NCI-H1417 (cell line): ENCODE measurements around the gene ZNF891.

Source experiments
- DNase-seq, 3 experiments: peaks; one replicate each; lab custom pipeline; 2025; lab: John Stamatoyannopoulos, UW

Gene ZNF891

DNA sequence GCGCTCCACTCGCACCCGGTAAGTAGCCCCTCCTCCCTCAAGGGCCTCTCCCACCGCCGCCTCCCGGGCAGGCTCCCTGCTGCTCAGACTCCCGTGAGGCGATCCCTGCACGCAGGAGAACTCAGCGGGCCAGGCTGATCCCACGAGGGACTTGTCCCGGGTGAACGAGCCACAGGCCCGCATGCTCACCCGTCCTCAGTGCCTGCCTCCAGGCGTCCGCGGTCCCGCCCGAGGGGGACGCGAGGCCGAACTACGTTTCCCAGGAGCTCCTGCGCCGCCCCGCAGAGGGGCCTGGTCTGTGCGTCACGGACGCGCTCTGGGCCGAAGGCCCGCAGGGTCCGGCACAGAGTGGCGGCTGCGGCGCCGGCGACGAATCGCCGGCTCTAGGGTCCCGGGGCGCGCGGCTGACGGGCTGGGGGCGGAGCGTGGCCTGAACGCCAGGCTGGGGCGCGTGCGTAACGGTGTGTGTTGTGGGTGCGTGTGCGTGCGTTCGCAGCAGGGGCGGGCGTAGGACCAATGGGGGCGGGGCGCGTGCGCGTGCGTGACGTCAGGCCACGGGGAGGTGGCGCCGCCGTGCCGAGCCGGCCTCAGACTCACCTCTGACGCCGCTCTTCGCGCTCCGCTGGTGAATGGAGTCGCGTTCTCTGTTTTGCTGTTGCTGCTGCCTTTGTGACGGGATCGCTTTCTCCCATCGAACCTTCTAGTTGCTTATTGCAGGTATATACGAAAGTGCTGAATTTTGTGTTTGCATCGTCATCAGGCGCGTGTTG is at the start of gene ZNF891, which contains the start of gene ZNF10:
Gene ZNF891 (minus strand): TSS at position 237 of the 770 bp plus-strand sequence. CDS start 8,356 bp downstream, outside the sequence.
Gene ZNF10 (plus strand): TSS at position 590 of the 770 bp plus-strand sequence. CDS start 13,866 bp downstream, outside the sequence.
- DNase-seq = peak; percentile 97 to 98 (median 97)

DNA sequence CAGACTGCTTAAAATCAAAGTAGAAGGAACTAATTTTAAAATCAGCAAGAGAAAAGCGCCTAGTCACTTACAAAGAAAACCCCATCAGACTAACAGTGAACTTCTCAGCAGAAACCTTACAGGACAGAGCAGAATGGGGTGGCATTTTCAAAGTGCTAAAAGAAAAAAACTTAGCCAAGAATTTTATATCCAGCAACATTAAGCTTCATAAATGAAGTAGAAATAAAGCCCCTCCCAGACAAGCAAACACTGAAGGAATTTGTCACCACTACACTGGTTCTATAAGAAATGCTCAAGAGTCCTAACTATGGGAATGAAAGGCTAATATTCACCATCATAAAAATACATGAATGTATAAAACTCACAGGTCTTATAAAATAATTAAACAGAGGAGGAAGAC is 44.8 kb upstream of the ZNF891 start:
- no peak for DNase-seq

DNA sequence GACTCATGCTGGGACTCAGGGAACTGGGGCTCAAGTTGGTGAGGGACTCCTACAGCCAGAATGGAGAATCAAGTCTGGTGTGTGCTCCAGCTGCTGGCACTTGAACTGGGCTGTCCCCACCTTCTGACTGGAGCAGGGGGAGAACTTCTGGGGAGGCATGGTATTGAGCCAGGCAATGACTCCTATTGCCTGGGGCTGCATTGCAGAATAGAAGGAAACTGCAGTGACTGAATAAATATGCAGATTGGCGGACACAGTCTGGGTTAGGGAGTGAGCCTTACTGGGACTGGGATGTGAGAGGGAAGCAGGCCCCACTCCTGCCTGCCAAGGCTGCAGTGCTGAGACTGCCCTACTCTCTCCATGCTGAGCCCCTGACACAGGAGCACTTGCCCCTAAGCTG is 42.4 kb upstream of the ZNF891 start:
- DNase-seq = no peak

DNA sequence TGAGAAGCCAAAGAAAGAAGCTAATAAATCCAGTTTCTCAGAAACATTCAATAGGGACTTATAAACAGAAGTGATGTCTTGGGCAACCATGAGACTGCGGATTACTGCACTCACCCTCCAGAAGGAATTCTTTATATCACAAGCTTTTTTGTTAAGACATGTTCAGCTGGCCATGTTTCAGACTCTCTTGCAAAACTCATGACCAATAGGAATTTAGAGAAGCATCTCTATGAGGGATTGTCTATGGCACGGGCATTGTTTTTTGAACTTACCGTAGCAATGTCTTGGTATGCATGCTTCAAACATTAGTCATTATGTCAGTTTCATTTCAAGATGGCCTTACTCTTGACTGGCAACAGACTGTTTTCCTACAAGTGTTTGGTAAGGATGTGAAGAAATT is 35.7 kb upstream of the ZNF891 start:
- DNase-seq = no peak

DNA sequence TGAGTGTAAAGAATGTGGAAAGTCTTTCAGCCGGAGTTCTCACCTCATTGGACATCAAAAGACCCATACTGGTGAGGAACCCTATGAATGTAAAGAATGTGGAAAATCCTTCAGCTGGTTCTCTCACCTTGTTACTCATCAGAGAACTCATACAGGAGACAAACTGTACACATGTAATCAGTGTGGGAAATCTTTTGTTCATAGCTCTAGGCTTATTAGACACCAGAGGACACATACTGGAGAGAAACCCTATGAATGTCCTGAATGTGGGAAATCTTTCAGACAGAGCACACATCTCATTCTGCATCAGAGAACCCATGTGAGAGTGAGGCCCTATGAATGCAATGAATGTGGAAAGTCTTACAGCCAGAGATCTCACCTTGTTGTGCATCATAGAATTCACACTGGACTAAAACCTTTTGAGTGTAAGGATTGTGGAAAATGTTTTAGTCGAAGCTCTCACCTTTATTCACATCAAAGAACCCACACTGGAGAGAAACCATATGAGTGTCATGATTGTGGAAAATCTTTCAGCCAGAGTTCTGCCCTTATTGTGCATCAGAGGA is 26.1 kb upstream of the ZNF891 start:
- no peak for DNase-seq

DNA sequence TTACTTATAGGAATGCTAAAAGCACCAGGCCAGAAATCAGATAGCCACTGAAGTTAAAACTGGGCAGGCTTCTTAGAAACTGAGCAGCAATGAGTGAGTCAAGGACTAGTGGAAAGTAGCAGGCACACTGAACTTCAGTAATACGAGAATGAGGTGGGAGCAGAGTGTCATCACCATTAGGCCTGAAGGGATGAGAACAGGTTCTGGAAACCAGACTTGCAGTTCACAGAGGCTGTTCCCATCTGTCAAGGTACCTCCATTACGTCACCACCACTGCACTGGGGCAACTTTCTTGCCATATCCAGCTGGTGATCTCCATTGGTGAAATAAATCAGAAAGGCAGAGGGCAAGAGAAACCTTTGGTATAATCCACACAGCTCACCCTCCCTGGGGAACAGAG is 15.9 kb upstream of the ZNF891 start:
- DNase-seq = no peak

DNA sequence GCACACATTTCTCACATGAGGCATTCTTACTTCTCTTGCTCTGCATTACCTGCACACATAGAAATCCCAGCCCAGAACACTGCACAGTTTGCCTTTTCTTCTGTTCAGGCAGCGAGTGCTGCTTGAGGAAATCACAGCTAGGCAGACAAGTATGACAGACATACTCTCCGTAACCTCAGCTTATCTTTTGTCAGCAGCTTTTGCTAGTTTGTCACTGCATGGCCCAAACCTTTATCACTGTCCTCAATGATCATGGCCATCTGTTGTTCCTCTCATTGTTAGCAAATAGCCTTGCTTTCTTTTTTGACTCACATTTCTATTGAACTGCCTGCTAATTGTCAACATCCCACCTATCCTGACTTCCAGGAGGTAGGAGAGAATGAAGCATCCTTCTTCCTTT is 5.7 kb upstream of the ZNF891 start:
- no peak for DNase-seq

DNA sequence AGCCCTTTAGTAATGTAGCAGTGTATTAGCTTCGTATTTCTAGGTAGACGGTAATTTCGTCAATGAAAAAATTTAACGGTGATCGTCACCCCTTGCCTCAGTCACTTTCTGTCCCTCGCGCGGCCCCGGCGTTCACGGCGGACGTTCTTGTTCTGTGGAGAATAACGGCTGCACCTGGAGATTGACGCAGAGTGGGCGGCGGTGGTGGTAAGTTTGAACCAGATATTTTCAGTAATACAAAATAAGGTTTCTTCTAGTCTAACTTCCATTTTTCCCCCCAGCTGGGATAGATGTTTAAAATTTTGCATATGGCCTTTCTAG is 694 bp upstream of the ZNF891 start:
- DNase-seq = peak in 2 of 3 experiments; percentile 50 to 87

DNA sequence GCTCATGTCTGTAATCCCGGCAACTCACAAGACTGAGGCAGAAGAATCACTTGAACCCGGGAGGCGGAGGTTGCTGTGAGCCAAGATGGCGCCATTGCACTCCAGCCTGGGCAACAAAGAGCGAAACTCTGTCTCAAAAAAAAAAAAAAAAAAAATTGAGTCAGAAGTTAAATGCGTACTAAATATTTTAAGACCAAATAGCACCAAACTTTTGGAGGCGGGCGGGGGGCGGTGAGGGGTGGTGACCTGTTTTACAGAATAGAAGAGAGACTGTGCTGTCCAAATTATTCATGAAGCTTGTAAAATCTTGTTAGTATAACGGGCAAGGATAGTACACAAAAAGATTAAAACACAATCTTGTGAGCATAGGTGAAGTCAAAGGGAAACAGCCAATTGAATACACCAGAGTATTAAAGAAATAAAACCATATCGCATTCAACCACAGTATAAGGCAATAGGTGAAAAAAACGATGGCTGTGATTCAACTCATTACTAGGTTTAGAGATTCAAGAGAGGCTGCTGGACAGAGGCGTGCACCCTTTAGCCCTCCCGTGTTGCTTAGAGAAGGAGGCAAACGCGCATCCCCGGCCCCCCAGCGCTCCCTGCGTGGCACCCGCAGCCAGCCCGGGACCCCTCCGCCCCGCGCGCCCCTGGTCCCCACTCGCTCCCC is 571 bp downstream of the ZNF891 start:
- no peak for DNase-seq

DNA sequence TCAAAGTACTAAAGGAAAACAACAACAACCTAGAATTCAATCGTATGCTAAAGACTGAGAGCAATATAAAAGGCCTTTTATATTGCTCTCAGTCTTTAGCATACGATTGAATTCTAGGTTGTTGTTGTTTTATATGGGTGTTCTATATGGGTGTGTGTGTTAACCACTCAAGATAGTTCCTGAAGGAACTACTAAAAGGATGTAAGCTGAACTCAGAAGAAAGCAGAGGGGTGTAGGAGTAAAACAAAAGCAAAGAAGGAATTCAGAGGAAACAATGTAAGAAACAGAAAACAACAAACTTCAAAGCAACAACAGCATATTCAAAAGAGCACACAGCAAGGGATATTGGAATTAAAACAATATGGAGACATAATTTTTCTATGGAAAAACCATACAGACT is 5.4 kb downstream of the ZNF891 start:
- no peak for DNase-seq

DNA sequence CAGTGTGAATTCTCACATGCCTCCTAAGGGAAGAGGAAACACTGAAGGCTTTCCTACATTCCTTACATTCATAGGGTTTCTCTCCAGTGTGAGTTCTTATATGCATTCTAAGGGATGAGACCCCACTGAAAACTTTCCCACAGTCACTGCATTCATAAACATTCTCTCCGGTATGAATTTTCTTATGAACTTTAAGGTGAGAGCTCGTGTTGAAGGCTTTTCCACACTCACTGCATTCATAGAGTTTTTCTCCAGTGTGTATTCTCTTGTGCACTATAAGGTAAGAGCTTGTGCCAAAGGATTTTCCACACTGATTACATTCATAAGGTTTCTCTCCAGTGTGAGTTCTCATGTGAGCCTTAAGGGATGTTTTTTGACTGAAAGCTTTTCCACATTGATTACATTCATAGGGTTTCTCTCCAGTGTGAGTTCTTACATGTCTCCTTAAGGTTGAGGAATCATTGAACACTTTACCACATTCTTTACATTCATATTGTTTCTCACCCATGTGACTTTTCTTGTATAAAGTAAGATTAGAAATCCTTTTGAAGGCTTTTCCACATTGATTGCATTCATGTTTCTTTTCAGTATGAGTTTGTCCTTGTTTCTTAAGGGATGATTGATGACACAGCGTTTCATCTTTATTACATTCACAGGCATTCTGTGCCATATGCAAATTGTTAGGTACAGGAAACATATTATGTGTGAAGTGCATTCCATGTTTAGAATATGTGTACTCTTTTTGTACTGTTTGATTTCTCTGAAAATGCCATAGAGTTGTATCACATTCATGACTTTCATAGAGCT is 9.5 kb downstream of the ZNF891 start:
- DNase-seq = no peak

DNA sequence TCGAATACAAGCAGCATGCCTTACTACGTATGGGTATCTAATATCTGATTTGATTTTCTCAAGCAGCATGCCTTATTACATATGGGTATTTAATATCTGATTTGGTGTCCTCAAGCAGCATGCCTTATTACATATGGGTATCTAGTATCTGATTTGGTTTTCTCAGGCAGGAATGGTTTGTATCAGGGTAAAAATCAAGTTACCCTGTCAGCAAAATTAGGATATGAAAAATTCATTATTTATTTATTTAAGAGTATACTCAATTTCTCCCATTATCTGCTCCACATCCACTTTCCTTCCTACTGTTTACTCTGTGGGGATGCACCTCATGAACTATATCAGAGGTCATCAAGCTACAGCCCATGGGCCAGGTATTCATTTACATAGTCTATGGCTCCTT is 21.9 kb downstream of the ZNF891 start:
- no peak for DNase-seq

DNA sequence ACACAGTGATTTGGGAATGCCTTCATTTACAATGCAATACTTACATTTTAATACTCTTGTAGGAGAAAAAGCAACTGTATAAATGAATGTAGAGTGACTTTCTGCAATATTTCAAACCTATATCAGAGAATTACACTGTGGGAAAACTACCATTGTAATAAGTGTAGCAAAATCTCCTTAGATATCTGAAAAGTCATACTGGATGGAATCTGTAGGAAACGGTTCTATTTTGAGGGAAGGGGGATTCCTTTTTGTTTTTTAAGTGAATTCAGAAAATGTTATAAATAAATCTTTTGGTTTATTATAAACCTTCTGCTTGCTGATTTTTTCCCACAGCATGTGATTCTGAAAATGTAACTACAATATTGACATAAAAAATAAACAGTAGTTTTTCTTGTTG is 23.0 kb downstream of the ZNF891 start:
- DNase-seq = no peak

DNA sequence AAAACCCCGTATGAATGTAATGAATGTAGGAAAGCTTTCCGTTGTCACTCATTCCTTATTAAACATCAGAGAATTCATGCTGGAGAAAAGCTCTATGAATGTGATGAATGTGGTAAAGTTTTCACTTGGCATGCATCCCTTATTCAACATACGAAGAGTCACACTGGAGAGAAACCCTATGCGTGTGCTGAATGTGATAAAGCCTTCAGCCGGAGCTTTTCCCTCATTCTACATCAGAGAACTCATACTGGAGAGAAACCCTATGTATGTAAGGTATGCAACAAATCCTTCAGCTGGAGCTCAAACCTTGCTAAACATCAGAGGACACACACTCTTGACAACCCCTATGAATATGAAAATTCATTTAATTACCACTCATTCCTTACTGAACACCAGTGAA is 23.8 kb downstream of the ZNF891 start:
- DNase-seq = peak in 1 of 3 experiments; percentile 12

DNA sequence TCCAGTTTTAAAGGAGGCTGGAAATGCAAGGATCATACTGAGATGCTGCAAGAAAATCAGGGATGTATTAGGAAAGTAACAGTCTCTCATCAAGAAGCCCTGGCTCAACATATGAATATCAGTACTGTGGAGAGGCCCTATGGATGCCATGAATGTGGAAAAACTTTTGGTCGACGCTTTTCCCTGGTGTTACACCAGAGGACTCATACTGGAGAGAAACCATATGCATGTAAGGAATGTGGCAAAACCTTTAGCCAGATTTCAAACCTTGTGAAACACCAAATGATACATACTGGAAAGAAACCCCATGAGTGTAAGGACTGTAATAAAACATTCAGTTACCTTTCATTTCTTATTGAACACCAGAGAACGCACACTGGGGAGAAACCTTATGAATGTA is 24.5 kb downstream of the ZNF891 start:
- DNase-seq = no peak

DNA sequence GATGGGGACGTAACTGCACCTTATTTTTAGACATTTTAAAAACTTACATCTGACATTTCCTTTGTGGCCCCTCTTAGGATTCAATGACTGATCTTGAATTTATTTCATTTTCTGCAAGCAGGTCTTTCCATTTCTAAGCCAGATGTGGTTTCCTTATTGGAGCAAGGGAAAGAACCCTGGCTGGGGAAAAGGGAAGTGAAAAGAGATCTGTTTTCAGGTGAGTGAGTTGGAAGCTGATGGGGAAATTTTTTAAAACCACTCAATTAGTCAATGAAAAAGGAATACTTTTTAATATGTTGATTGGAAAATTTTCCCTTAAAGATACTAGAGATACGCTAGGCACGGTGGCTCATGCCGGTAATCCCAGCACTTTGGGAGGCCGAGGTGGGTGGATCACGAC is 46.7 kb downstream of the ZNF891 start:
- DNase-seq = no peak

DNA sequence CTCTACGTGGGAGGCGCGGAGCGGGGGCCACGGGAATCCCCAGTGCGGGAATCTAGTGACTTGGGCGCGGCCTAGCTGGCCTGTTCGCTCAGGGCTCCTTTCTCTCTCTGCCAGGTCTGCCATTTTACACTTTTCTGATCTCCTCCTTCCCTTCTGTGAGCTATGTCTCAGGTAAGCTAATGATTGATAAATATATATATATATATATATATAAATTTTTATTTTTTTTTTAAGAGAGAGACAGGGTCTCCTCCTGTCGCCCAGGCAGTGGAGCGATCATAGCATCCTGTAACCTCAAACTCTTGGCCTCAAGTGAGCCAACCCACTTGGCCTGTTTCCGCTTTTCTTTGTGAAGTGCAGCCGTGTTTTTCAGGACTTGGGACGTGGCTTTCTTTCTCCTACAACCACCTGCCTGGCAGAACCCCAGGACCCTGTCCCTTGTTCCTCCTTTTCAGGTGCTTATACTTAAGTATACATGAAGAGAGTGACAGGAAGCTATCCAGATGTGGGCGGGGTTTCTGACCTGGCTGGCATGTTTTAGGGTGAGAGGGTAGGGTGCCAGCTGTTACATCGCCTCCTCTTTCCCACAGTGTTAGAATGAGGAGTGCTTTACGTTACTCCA is 48.8 kb downstream of the ZNF891 start:
- peak in 2 of 3 experiments; percentile 44 to 77 for DNase-seq

DNA sequence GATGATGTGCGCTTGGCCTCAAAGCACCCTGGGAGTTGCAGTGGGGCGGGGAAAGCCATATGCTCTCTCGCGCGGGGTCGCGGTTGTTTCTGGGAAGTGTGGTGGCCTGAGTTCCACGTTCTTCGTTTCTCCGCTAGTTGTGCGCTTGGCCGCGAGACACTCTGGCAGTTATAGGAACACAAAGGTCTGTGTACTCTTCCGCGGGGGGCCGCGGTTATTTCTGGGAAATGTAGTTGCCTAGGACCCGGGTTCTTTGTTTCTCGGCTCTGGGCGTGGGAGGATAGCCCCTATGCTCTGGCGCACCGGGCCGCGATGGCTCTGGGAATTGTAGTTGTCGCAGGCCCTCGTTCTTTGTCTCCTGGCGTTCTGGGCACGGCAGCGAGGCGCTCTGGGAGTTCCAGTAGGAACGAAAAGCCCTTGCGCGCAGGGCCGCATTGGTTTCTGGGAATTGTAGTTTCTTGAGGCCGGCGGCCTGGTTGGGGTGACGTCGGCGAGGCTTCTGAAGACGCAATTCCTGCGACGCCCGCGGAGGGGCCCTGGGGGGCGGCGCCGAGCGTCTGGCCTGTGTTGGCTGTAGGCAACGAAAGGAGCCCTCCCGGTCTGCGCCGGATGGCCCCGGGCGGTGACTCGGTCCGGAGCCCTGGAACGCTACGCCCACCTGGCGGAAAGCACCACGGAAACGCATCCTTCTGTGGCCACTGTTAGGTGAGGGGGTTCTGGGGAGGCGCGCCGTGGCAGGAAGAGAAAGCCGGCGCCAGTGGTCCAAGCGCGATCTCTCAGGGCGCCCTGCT is 49.5 kb downstream of the ZNF891 start, which contains the start of gene ZNF140:
Gene ZNF140 (plus strand): TSS at position 556 of the 791 bp plus-strand sequence. CDS start 398 bp downstream, outside the sequence.
- DNase-seq = peak; percentile 98 to 100 (median 100)

DNA sequence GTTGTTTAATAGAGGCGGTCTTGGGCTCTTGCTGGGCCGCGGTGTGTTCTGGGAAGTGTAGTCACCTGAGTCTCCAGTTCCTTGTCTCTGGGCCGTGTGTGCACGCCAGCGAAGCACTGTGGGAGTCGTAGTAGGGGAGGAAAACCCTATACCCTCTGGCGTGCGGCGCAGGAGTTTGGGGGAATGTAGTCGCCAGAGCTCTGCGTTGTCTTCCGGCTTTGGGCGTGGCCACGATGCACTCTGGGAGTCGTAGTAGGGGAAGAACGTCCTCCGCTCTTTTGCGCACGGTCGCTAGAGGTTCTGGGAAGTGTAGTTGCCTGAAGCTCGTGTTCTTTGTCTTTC is 50.1 kb downstream of the ZNF891 start:
- peak; percentile 99 to 100 (median 99) for DNase-seq

DNA sequence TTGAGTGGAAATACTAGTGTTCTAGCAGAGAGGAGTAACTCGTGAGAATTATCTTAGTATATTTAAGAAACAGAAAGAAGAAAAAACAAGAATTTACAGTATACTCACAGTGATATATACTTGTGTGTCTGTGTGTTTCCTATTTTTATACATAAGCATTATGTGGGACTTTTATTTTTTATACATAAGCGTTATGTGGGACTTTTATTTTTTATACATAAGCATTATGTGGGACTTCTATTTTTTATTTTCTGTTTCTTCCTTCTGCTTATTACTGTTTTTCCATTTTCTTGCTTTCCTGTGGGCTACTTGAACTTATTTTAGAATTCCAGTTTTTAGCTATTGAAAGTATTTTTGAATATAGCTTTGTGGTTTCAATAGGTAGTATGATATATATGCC is 56.2 kb downstream of the ZNF891 start:
- no peak for DNase-seq

DNA sequence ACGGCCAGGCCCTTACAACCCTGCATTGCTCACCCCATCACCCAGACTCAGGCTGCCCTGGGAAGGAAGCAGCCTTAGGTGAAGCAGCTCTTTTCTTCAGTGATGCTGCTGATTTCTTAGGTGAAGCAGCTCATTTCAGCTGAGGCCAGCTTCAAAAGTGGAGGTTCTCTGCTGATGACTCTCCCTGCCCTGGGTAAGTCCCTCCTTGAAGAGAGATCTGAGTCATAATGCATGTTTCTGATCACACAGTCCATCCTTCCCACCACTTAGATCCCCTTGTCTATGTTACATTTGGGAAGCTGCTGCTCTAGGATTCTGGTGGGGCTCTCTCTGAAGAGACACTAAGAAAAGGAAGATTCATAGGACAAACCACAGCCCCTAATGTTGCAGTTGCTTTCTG is 66.5 kb downstream of the ZNF891 start:
- DNase-seq = no peak
